NCI-H128 (cell line): ENCODE data around the gene UGT2A2.

ENCODE experiments used
- DNase-seq: peaks from one replicate; lab custom pipeline; 2025; ENCODE audit not compliant: unreplicated experiment; lab: John Stamatoyannopoulos, UW

Gene UGT2A2

GRCh38 chr4:69577245-69577644 is 62.2 kb downstream of the UGT2A2 start:
- no peak for DNase-seq

GRCh38 chr4:69576251-69576877 is 63.1 kb downstream of the UGT2A2 start:
- DNase-seq, result no peak

GRCh38 chr4:69568787-69569186 is 70.7 kb downstream of the UGT2A2 start:
- DNase-seq, result no peak

- DNase-seq, result no peak
These were observed 76.0 kb downstream of the UGT2A2 start for GRCh38 chr4:69563424-69563823.

- DNase-seq, result no peak
These were observed 89.8 kb downstream of the UGT2A2 start for GRCh38 chr4:69549651-69550050.

- no peak for DNase-seq
These were observed 93.2 kb downstream of the UGT2A2 start for GRCh38 chr4:69546134-69546765.
